Measurements from ENCODE around the gene GALNT17.

DNA sequence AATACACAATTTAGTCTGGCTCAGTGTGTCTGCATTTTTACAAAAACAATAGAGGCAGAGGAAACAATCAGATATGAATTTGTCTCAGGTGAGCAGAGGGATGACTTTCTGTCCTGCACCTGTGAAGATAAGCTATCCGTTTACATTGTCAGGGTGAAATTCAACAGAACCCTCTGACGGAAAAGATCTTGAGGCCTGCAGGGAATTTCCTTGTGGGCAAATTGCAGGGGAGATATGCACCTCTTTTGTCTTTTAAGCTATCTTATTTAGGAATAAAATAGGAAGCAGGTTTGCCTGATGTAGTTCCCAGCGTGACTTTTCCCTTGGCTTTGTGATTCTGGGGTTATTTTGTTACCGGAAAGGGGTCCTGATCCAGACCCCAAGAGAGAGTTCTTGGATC is 325.1 kb downstream of the GALNT17 start:
- TF ChIP-seq CTCF (conservative IDR thresholded peaks at IDR 0.05; ENCODE audit: low read depth, low read length) (no peak), EZH2 (IDR thresholded peaks at IDR 0.05; ENCODE audit: low read length, unreplicated experiment) (no peak)
